Cerebellar nuclear complex (tissue), 1 donor: ENCODE measurements around the gene XRCC5.
A peak's percentile ranks its signal among the peaks of the same experiment; 100 is the strongest.
"Not testable (repeated sequence)": the region's sequence is repeated elsewhere in the genome, so short reads cannot be mapped to it uniquely, and the experiment has no call there.

Experiments used
- DNase-seq, 2 experiments: peaks; one replicate each; lab custom pipeline; 2025; lab: John Stamatoyannopoulos, UW

XRCC5 gene

GRCh38 chr2:216108967-216109921 lies at the start of gene XRCC5:
TSS of gene XRCC5 (plus strand) at chr2:216109348. CDS start at chr2:216109437, 89 bp downstream.
- DNase-seq: peak; percentile 45 to 51

- DNase-seq: no peak
Observed at GRCh38 chr2:216064014-216064630, 45.0 kb upstream of the XRCC5 start.

- DNase-seq: no peak
Observed at GRCh38 chr2:216064665-216065064, 44.5 kb upstream of the XRCC5 start.

GRCh38 chr2:216066230-216066629 lies 42.9 kb upstream of the XRCC5 start:
- DNase-seq: no peak

- DNase-seq: no peak
Observed at GRCh38 chr2:216069028-216069427, 40.1 kb upstream of the XRCC5 start.

GRCh38 chr2:216070195-216070594 lies 39.0 kb upstream of the XRCC5 start:
- DNase-seq: no peak

GRCh38 chr2:216071111-216071851 lies 37.9 kb upstream of the XRCC5 start:
- no peak for DNase-seq

- DNase-seq: no peak
Observed at GRCh38 chr2:216072473-216072872, 36.7 kb upstream of the XRCC5 start.

GRCh38 chr2:216073773-216074172 lies 35.4 kb upstream of the XRCC5 start:
- no peak for DNase-seq

- no peak for DNase-seq
Observed at GRCh38 chr2:216074380-216074779, 34.8 kb upstream of the XRCC5 start.

GRCh38 chr2:216074794-216075193 lies 34.4 kb upstream of the XRCC5 start:
- no peak for DNase-seq

GRCh38 chr2:216075510-216076485 lies 33.4 kb upstream of the XRCC5 start:
- DNase-seq: no peak

- DNase-seq: no peak
Observed at GRCh38 chr2:216078776-216079175, 30.4 kb upstream of the XRCC5 start.

GRCh38 chr2:216080048-216080447 lies 29.1 kb upstream of the XRCC5 start:
- not testable (repeated sequence) for DNase-seq

GRCh38 chr2:216081012-216081411 lies 28.1 kb upstream of the XRCC5 start:
- DNase-seq: no peak

GRCh38 chr2:216081487-216082116 lies 27.5 kb upstream of the XRCC5 start, which contains the start of the genes PECR and TMEM169:
TSS of gene PECR (minus strand) at chr2:216081809. CDS start at chr2:216081741, 68 bp downstream.
TSS of gene TMEM169 (plus strand) at chr2:216081919. CDS start at chr2:216095964, 14,045 bp downstream.
- peak; percentile 20 to 62 for DNase-seq

- peak in 1 of 2 experiments; percentile 9 for DNase-seq
Observed at GRCh38 chr2:216082117-216082711, 26.9 kb upstream of the XRCC5 start.

- no peak for DNase-seq
Observed at GRCh38 chr2:216082805-216083204, 26.3 kb upstream of the XRCC5 start.

- no peak for DNase-seq
Observed at GRCh38 chr2:216083464-216084281, 25.5 kb upstream of the XRCC5 start.
